ENCODE measurements around the gene ACSM5.

DNA sequence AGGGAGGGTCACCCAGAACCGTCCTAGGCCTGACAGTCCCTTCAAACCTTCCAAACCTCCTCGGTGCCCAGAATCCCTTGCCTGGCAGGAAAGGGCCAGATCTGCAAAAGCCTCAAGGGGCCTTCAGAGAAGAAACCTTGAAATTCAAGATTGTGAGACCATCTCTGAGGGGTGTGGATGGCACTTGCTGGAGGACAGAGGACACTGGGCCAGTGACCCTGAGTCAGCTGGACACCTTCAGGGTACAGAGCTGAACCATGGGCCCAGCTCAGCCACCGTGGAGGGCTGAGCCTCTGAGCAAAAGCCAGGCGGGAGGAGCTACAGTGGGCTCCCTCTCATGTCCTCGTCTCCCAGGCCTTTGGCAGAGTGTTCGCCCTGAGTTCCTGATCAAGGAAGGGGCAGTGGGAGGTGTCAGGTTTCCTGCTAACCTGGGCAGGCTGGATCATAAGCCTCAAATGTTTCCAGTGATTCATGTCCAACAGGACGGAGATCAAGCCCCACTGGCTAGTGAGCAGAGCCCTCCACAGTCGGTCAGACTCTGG is 7.8 kb upstream of the ACSM5 start:
- TF ChIP-seq, protein P1, sequence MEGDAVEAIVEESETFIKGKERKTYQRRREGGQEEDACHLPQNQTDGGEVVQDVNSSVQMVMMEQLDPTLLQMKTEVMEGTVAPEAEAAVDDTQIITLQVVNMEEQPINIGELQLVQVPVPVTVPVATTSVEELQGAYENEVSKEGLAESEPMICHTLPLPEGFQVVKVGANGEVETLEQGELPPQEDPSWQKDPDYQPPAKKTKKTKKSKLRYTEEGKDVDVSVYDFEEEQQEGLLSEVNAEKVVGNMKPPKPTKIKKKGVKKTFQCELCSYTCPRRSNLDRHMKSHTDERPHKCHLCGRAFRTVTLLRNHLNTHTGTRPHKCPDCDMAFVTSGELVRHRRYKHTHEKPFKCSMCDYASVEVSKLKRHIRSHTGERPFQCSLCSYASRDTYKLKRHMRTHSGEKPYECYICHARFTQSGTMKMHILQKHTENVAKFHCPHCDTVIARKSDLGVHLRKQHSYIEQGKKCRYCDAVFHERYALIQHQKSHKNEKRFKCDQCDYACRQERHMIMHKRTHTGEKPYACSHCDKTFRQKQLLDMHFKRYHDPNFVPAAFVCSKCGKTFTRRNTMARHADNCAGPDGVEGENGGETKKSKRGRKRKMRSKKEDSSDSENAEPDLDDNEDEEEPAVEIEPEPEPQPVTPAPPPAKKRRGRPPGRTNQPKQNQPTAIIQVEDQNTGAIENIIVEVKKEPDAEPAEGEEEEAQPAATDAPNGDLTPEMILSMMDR (IDR thresholded peaks at IDR 0.05; ENCODE audit: insufficient read depth, low read length) = no peak
- TF ChIP-seq POLR2AphosphoS5 (IDR thresholded peaks at IDR 0.05; ENCODE audit: low read depth) = no peak
- no peak for TF ChIP-seq GABPA (IDR thresholded peaks at IDR 0.05; ENCODE audit: low read depth)
- TF ChIP-seq SPI1 (IDR thresholded peaks at IDR 0.05; ENCODE audit: borderline replicate concordance, low read depth) = no peak
- TF ChIP-seq, protein P2, sequence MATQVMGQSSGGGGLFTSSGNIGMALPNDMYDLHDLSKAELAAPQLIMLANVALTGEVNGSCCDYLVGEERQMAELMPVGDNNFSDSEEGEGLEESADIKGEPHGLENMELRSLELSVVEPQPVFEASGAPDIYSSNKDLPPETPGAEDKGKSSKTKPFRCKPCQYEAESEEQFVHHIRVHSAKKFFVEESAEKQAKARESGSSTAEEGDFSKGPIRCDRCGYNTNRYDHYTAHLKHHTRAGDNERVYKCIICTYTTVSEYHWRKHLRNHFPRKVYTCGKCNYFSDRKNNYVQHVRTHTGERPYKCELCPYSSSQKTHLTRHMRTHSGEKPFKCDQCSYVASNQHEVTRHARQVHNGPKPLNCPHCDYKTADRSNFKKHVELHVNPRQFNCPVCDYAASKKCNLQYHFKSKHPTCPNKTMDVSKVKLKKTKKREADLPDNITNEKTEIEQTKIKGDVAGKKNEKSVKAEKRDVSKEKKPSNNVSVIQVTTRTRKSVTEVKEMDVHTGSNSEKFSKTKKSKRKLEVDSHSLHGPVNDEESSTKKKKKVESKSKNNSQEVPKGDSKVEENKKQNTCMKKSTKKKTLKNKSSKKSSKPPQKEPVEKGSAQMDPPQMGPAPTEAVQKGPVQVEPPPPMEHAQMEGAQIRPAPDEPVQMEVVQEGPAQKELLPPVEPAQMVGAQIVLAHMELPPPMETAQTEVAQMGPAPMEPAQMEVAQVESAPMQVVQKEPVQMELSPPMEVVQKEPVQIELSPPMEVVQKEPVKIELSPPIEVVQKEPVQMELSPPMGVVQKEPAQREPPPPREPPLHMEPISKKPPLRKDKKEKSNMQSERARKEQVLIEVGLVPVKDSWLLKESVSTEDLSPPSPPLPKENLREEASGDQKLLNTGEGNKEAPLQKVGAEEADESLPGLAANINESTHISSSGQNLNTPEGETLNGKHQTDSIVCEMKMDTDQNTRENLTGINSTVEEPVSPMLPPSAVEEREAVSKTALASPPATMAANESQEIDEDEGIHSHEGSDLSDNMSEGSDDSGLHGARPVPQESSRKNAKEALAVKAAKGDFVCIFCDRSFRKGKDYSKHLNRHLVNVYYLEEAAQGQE (IDR thresholded peaks at IDR 0.05; ENCODE audit: insufficient replicate concordance, low read depth) = no peak
